WTC11 (cell line): ENCODE measurements around the gene HEY2. TPM values are rescaled to one million over a fixed set of nuclear protein-coding genes. Genes with fewer than 3 reads are reported as not detected.

Source experiments
- ATAC-seq: fragments of 200-7000 bp; cut with Tn5 transposase; 2 replicates; pipeline ENCODE4 v1.10.0; 2021; ENCODE audit warnings: mild to moderate bottlenecking, moderate library complexity
- CTCF ChIA-PET: fragments of 300-600 bp; sonication (Branson Sonifier 250); formaldehyde crosslinking; loops from one replicate; lab custom pipeline; 2021; ENCODE audit warnings: antibody characterized with exemption; lab: Charles Lee
- POLR2A ChIA-PET: fragments of 350-600 bp; sonication (Branson Sonifier 250); formaldehyde crosslinking; loops from one replicate; lab custom pipeline; 2021; ENCODE audit warnings: antibody characterized with exemption; lab: Charles Lee
- DNase-seq: peaks from one replicate; pipeline ENCODE4 v3.0.0; 2021; ENCODE audit warnings: low spot score
- H3K27ac Mint-ChIP-seq: 2 replicates; pipeline ENCODE4 v1.8.0; 2021; ENCODE audit warnings: mixed read lengths
- H3K27me3 Mint-ChIP-seq: 2 replicates; pipeline ENCODE4 v1.8.0; 2021; ENCODE audit warnings: low read depth, mild to moderate bottlenecking, moderate library complexity, mixed read lengths
- H3K36me3 Mint-ChIP-seq: 2 replicates; pipeline ENCODE4 v1.8.0; 2021; ENCODE audit warnings: mixed read lengths
- H3K4me1 Mint-ChIP-seq: 2 replicates; pipeline ENCODE4 v1.8.0; 2022; ENCODE audit warnings: mixed read lengths
- H3K4me3 Mint-ChIP-seq: 2 replicates; pipeline ENCODE4 v1.8.0; 2021; ENCODE audit warnings: mild to moderate bottlenecking, moderate library complexity, mixed read lengths
- H3K9me3 Mint-ChIP-seq: 2 replicates; pipeline ENCODE4 v1.8.0; 2021; ENCODE audit warnings: mixed read lengths
- CTCF ChIP-seq: fragments of 200-600 bp; IDR thresholded peaks from 2 replicates; pipeline ENCODE4 v1.8.0; 2022; ENCODE audit warnings: antibody characterized with exemption
- FOXP4 ChIP-seq: sonication (generic); formaldehyde crosslinking; IDR thresholded peaks from 2 replicates; pipeline ENCODE4 v1.8.0; 2022; ENCODE audit warnings: mild to moderate bottlenecking, missing genetic modification reagents
- KAT7 ChIP-seq: sonication (generic); formaldehyde crosslinking; IDR thresholded peaks from 2 replicates; pipeline ENCODE4 v1.8.1; 2023; ENCODE audit warnings: missing genetic modification reagents, mild to moderate bottlenecking, borderline replicate concordance
- SP1 ChIP-seq: sonication (generic); formaldehyde crosslinking; conservative IDR thresholded peaks from 2 replicates; pipeline ENCODE4 v1.8.1; 2022; ENCODE audit warnings: missing genetic modification reagents
- USF1 ChIP-seq: sonication (generic); formaldehyde crosslinking; IDR thresholded peaks from 2 replicates; pipeline ENCODE4 v1.8.0; 2022; ENCODE audit warnings: mild to moderate bottlenecking, missing genetic modification reagents
- USF2 ChIP-seq: sonication (generic); formaldehyde crosslinking; IDR thresholded peaks from 2 replicates; pipeline ENCODE4 v1.8.1; 2023; ENCODE audit warnings: mild to moderate bottlenecking, missing genetic modification reagents, moderate library complexity
- ZNF138 ChIP-seq: sonication (generic); formaldehyde crosslinking; conservative IDR thresholded peaks from 2 replicates; pipeline ENCODE4 v1.8.1; 2022; ENCODE audit warnings: mild to moderate bottlenecking, moderate library complexity, missing genetic modification reagents
- ZNF425 ChIP-seq: fragments of 250-450 bp; sonication (Bioruptor Pico); conservative IDR thresholded peaks from 2 replicates; pipeline ENCODE4 v1.9.0; 2021; ENCODE audit warnings: mild to moderate bottlenecking
- total RNA-seq: library from RNA; stranded (reverse); gene quantifications from 3 replicates; pipeline ENCODE4 v1.2.3, GENCODE V29; 2021

HEY2 gene
- total RNA-seq, 1 experiment from 2014 or later, result 10.6 TPM

GRCh38 chr6:125745281-125746018 is 4.0 kb upstream of the HEY2 start (continued):
- no peak for TF ChIP-seq CTCF
- TF ChIP-seq FOXP4 (CRISPR knock-in tag), result peak; percentile 91; the same call in 1 of the 2 replicates
- TF ChIP-seq USF2 (CRISPR knock-in tag), result peak; percentile 52
- TF ChIP-seq ZNF138 (CRISPR knock-in tag), result no peak
- no peak; the same call in 1 of the 2 replicates for TF ChIP-seq SP1 (CRISPR knock-in tag)
- TF ChIP-seq ZNF425 (CRISPR knock-in tag), result no peak
- 0 out of 2 replicates have a peak, but pooled peaks have one; percentile 36 for TF ChIP-seq KAT7

GRCh38 chr6:125746019-125746414 is 3.4 kb upstream of the HEY2 start:
- Mint-ChIP-seq H3K4me1 (peaks cover 58% of the 10 kb centered on the region), H3K9me3 (no peaks in the 10 kb centered on the region), H3K4me3 (peak overlapping the region; percentile 78), H3K27ac (peak overlapping the region; percentile 99), H3K36me3 (no peaks in the 10 kb centered on the region), H3K27me3 (peaks cover 28% of the 10 kb centered on the region)
- POLR2A ChIA-PET, result interaction anchor here (0.7 to 1.3 kb wide), 5 partner anchors 13 to 54 kb away, joined by 3 to 7 read pairs (median 4); partner anchors contain the start of gene NCOA7
- DNase-seq (no peak), ATAC-seq (no peak)
- 0 out of 2 replicates have a peak, but pooled peaks have one; percentile 23 for TF ChIP-seq USF1 (CRISPR knock-in tag)
- no peak for TF ChIP-seq CTCF
- CTCF ChIA-PET, result interaction anchor here (0.9 to 1.7 kb wide), 7 partner anchors 8 to 210 kb away, joined by 3 to 12 read pairs (median 4); partner anchors contain the start of genes HINT3 and NCOA7
